Stimulated activated effector memory CD8-positive, alpha-beta T cell treated with anti-CD3 and anti-CD28 coated beads, Interleukin-12 subunit alpha, Interleukin-12 subunit beta, amount 100 ng/mL, for 72 hours (primary cell): ENCODE results near the gene PCGF2.
A peak's percentile ranks its signal among the peaks of the same experiment; 100 is the strongest.

Experiments
- ATAC-seq: fragments of 150-1000 bp; cut with Tn5 transposase; 2 replicates; pipeline ENCODE4 v1.10.0; 2021
- DNase-seq, 2 donors: peaks; one replicate each; pipeline ENCODE4 v3.0.0; 2021 to 2022; ENCODE audit warnings: low spot score in 2 of 2
- H3K27ac Mint-ChIP-seq: one replicate; pipeline ENCODE4 v1.8.0; 2022; ENCODE audit warnings: mild to moderate bottlenecking, mixed read lengths
- H3K36me3 Mint-ChIP-seq: one replicate; pipeline ENCODE4 v1.8.0; 2022; ENCODE audit warnings: mild to moderate bottlenecking, mixed read lengths
- H3K4me1 Mint-ChIP-seq: one replicate; pipeline ENCODE4 v1.8.0; 2022; ENCODE audit warnings: mixed read lengths
- H3K4me3 Mint-ChIP-seq: one replicate; pipeline ENCODE4 v1.8.0; 2022; ENCODE audit warnings: mild to moderate bottlenecking, mixed read lengths
- H3K9me3 Mint-ChIP-seq: one replicate; pipeline ENCODE4 v1.8.0; 2022; ENCODE audit warnings: mixed read lengths

PCGF2 gene

DNA sequence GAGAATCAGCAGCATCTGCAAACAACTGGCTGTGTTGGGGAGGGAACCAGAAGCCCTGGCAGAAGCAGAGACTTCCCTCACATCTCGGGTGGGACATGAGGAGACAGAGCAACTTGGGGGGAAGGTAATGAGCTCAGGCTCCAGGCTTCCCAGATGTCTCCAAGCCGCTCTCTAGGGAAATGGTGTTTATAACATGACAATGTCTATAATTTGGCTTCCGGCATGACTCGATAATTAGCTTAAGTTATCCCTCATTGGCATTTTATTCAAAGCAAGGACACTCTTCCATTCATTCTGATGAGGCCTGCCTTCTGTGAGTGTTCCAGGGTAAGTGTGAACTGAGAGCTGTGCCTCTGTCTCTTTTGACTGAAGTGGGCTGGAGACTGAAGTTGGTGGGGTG is 57.8 kb downstream of the PCGF2 start:
- no peak overlapping the region for H3K4me3 Mint-ChIP-seq
- no peaks in the 10 kb centered on the region for H3K9me3 Mint-ChIP-seq
- ATAC-seq = no peak
- peaks cover 13% of the 10 kb centered on the region for H3K4me1 Mint-ChIP-seq
- no peaks in the 10 kb centered on the region for H3K36me3 Mint-ChIP-seq
- DNase-seq = no peak
- peak overlapping the region; percentile 43 for H3K27ac Mint-ChIP-seq

DNA sequence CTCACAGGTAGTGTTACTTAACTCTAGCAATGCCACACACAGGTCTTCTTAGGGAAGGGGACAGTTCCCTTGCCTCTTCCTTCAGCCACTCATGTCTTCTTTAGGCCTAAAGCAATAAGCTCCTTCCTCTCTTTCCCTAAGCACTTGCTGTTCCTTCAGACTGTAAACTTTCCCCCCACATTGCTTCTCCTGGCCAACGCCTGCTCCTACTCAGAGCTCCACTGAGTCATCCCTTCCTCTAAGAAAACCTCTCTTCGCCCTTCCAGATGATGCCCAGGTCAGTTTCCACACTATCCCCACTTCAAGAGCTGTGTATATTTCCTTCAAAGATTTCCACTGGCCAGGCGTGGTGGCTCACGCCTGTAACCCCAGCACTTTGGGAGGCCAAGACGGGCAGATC is 60.9 kb downstream of the PCGF2 start:
- Mint-ChIP-seq H3K4me1 (peaks cover 13% of the 10 kb centered on the region), H3K4me3 (no peak overlapping the region), H3K9me3 (no peaks in the 10 kb centered on the region), H3K27ac (no peak overlapping the region), H3K36me3 (no peaks in the 10 kb centered on the region)
- ATAC-seq (no peak), DNase-seq (no peak)

DNA sequence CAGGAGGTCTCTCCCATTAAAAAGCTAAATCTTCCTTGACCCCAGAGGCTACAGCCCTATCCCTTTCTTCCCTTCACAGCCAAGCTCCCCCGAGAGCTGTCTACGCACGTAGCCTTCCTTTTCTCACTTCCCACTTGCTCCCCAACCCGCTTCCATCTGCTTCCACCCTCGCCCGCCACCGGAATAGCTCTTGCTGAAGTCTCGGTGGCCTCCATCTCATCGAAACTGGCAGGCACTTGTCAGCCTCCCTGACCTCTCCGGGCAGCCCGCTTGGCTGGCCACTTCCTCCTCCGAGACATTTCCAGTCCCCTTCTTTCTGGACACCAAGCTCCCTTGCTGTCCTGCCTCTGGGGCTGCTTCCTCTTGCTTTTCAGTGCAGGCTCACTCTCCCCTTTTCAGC is 62.6 kb downstream of the PCGF2 start:
- Mint-ChIP-seq H3K9me3 (no peaks in the 10 kb centered on the region), H3K4me3 (no peak overlapping the region), H3K27ac (peak overlapping the region; percentile 65), H3K4me1 (peaks cover 13% of the 10 kb centered on the region), H3K36me3 (no peaks in the 10 kb centered on the region)
- ATAC-seq (no peak), DNase-seq (no peak)
